Endothelial cell of umbilical vein (primary cell): ENCODE measurements around the gene GLRX5.

Experiments
- EZH2 ChIP-seq: IDR thresholded peaks from 2 replicates; pipeline ENCODE4 v1.6.1; 2012; ENCODE audit warnings: borderline replicate concordance, low read depth, mild to moderate bottlenecking, moderate library complexity, low read length, inconsistent platforms; ENCODE audit not compliant: severe bottlenecking
- JUN ChIP-seq: IDR thresholded peaks from 2 replicates; pipeline ENCODE4 v1.6.1; 2011; ENCODE audit warnings: borderline replicate concordance, low read depth; ENCODE audit not compliant: insufficient read length, insufficient read depth
- POLR2A ChIP-seq: IDR thresholded peaks from 2 replicates; pipeline ENCODE4 v1.6.1; 2012; ENCODE audit warnings: low read depth, mild to moderate bottlenecking, control low read depth, low read length
- POLR2AphosphoS5 ChIP-seq: IDR thresholded peaks from 2 replicates; pipeline ENCODE4 v1.6.1; 2012; ENCODE audit warnings: low read depth, mild to moderate bottlenecking, control low read depth, low read length, moderate library complexity; ENCODE audit not compliant: insufficient read depth
- TF ChIP-seq, protein P1 (sequence below), 2 donors: IDR thresholded peaks; 1 replicate in 1 of 2; 2 replicates in 1 of 2; pipeline ENCODE4 v1.5.1; 2011; ENCODE audit warnings: low read length in 2 of 2, mild to moderate bottlenecking in 2 of 2, moderate library complexity in 2 of 2, control low read depth in 1 of 2, inconsistent platforms in 1 of 2, low read depth in 1 of 2; ENCODE audit not compliant: insufficient read depth in 1 of 2; ENCODE audit errors: extremely low read depth in 1 of 2

DNA sequence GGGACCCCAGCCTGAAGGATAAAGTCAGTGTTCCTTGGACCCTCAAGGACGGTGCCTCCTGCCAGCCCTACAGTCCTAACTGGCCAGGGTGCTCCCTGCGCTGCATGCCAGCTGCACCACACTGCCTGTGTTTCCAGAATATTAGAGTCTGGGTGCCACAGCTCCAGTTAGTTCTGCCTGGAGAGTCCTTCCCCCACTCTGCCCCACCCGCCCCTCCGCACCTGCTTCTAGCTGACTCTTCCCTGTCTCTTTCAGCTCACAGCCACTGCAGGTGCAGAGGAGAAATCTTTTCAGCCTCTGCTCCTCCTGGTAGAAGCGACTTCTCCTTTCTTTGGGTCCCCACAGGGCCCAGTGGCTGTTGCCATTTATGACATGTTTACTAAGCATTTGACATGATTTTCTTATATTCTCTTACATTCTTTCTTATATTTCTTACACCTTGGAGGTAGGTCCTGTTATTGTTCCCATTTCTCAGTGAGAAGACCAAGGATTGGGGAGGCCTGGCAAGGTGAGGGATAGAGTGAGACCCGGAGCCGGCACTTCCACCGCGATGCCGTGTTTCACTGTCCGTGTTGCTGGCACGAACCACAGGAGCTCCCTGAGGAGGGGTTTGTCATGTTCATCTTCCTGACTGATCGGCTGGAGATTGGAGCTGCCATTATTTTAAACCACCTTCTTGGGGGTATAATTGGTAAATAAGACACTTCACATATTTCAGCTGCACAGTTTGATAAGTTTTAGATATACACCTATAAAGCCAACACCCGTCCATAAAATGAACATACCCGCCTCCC is 47.8 kb upstream of the GLRX5 start:
- TF ChIP-seq, protein P1, sequence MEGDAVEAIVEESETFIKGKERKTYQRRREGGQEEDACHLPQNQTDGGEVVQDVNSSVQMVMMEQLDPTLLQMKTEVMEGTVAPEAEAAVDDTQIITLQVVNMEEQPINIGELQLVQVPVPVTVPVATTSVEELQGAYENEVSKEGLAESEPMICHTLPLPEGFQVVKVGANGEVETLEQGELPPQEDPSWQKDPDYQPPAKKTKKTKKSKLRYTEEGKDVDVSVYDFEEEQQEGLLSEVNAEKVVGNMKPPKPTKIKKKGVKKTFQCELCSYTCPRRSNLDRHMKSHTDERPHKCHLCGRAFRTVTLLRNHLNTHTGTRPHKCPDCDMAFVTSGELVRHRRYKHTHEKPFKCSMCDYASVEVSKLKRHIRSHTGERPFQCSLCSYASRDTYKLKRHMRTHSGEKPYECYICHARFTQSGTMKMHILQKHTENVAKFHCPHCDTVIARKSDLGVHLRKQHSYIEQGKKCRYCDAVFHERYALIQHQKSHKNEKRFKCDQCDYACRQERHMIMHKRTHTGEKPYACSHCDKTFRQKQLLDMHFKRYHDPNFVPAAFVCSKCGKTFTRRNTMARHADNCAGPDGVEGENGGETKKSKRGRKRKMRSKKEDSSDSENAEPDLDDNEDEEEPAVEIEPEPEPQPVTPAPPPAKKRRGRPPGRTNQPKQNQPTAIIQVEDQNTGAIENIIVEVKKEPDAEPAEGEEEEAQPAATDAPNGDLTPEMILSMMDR (IDR thresholded peaks at IDR 0.05; ENCODE audit: extremely low read depth in 1 of 2, insufficient read depth in 1 of 2, low read depth in 1 of 2, low read length in 2 of 2) = no peak
- no peak for TF ChIP-seq POLR2A
- TF ChIP-seq EZH2 = no peak
- TF ChIP-seq POLR2AphosphoS5 = no peak
- TF ChIP-seq JUN = no peak
